ENCODE measurements around the gene SCN4B. TPM values are rescaled to one million over a fixed set of nuclear protein-coding genes. Genes with fewer than 3 reads are reported as not detected.

SCN4B gene
- total and polyA plus RNA-seq, 8 donors: 0.61 to 2.9 (median 1.0) TPM

- FAIRE-seq: no peak
- no peak overlapping the region for H3K27ac ChIP-seq
- intact Hi-C loops (cut with DNase I): no loop called here
- no peaks in the 10 kb centered on the region for H3K36me3 ChIP-seq
- peak; percentile 70 to 88 (median 81) for TF ChIP-seq CTCF (IDR thresholded peaks at IDR 0.05)
- no peaks in the 10 kb centered on the region for H3K4me1 ChIP-seq
- ATAC-seq: peak; percentile 80 to 96 (median 94)
- H3K9me3 ChIP-seq: no peaks in the 10 kb centered on the region
- DNase-seq: peak; percentile 54 to 87 (median 76)
- 5 to 8% methylated on average over 28 to 29 of the region's 29 CpGs for WGBS, 2 donors
- no peak overlapping the region for H3K4me3 ChIP-seq
- H3K27me3 ChIP-seq: no peaks in the 10 kb centered on the region
Observed at GRCh38 chr11:118171269-118172062, 18.8 kb upstream of the SCN4B start.

- Histone ChIP-seq H3K4me3 (no peak overlapping the region), H3K27ac (no peak overlapping the region), H3K27me3 (no peaks in the 10 kb centered on the region), H3K4me1 (no peaks in the 10 kb centered on the region), H3K36me3 (no peaks in the 10 kb centered on the region), H3K9me3 (no peaks in the 10 kb centered on the region)
- FAIRE-seq (no peak), DNase-seq (no peak), ATAC-seq (no peak)
- intact Hi-C loops (cut with DNase I): no loop called here
- TF ChIP-seq CTCF (IDR thresholded peaks at IDR 0.05): no peak
- WGBS, 2 donors: 45 to 47% methylated on average over 8 of the region's 8 CpGs
Observed at GRCh38 chr11:118170882-118171268, 18.3 kb upstream of the SCN4B start.

- TF ChIP-seq CTCF (IDR thresholded peaks at IDR 0.05): no peak
- intact Hi-C loops (cut with DNase I): no loop called here
- 63 to 73% methylated on average over 9 of the region's 9 CpGs for WGBS, 2 donors
- Histone ChIP-seq H3K27ac (no peak overlapping the region), H3K9me3 (no peaks in the 10 kb centered on the region), H3K4me1 (no peaks in the 10 kb centered on the region), H3K4me3 (no peak overlapping the region), H3K36me3 (no peaks in the 10 kb centered on the region), H3K27me3 (no peaks in the 10 kb centered on the region)
- DNase-seq (no peak), ATAC-seq (no peak), FAIRE-seq (no peak)
Observed at GRCh38 chr11:118170231-118170630, 17.6 kb upstream of the SCN4B start.

GRCh38 chr11:118169300-118170140 is 16.9 kb upstream of the SCN4B start:
- Histone ChIP-seq H3K27me3 (no peaks in the 10 kb centered on the region), H3K4me1 (no peaks in the 10 kb centered on the region), H3K4me3 (no peak overlapping the region), H3K9me3 (no peaks in the 10 kb centered on the region), H3K27ac (no peak overlapping the region), H3K36me3 (no peaks in the 10 kb centered on the region)
- ATAC-seq: no peak
- TF ChIP-seq CTCF (IDR thresholded peaks at IDR 0.05): no peak
- intact Hi-C loops (cut with DNase I): no loop called here
- DNase-seq: no peak
- no peak for FAIRE-seq
- 68 to 72% methylated on average over 7 of the region's 7 CpGs for WGBS, 2 donors
